ENCODE measurements around the gene ZNF827. TPM values are rescaled to one million over a fixed set of nuclear protein-coding genes. Genes with fewer than 3 reads are reported as not detected.

The ZNF827 gene
- total RNA-seq, 1 experiment from 2014 or later: 6.3 TPM

GRCh38 chr4:145933134-145933533 lies 5.5 kb downstream of the ZNF827 start:
- Histone ChIP-seq H3K27me3 (ENCODE audit: control insufficient read depth, insufficient read depth, low read length) (no peaks in the 10 kb centered on the region), H3K36me3 (ENCODE audit: control insufficient read depth, insufficient read depth, low read length) (no peaks in the 10 kb centered on the region; the same call in 1 of the 2 replicates), H3K9me3 (ENCODE audit: control insufficient read depth, insufficient read depth, low read depth, low read length) (no peaks in the 10 kb centered on the region), H3K4me3 (ENCODE audit: low read depth in 2 of 2, low read length in 2 of 2) (no peak overlapping the region), H3K4me1 (ENCODE audit: control insufficient read depth, insufficient read depth, low read length) (peaks cover 10% of the 10 kb centered on the region), H3K27ac (ENCODE audit: low read length) (no peak overlapping the region)
- ATAC-seq (no peak), DNase-seq (ENCODE audit: low read depth, low spot score) (no peak)
- TF ChIP-seq POLR2AphosphoS5 (IDR thresholded peaks at IDR 0.05; ENCODE audit: low read depth, low read length): no peak
- TF ChIP-seq TCF7L2 (IDR thresholded peaks at IDR 0.05; ENCODE audit: low read depth, low read length): no peak
- no peak for TF ChIP-seq CTCF (IDR thresholded peaks at IDR 0.05)
- no peak for TF ChIP-seq REST (IDR thresholded peaks at IDR 0.05; ENCODE audit: insufficient read depth in 1 of 2, low read depth in 2 of 2, low read length in 1 of 2)
- no peak for TF ChIP-seq SIN3A (IDR thresholded peaks at IDR 0.05; ENCODE audit: borderline replicate concordance, insufficient read depth, low read depth, low read length)
- intact Hi-C loops (cut with micrococcal nuclease; ENCODE audit: unreplicated experiment) (no loop called here), in situ Hi-C loops (cut with HindIII; ENCODE audit: low pct_unique_long_range_greater_than_20kb, low sequenced_read_pairs) (no loop called here)
- no TSS peak for BruUV-seq (replicated peaks)
- ChIA-PET POLR2A (no interaction called here), CTCF (interaction anchor here (0.5 kb wide), 1 partner anchor 244 kb away, joined by 6 read pairs; no protein-coding TSS in a partner anchor)

- no TSS peak for BruUV-seq (replicated peaks)
- TF ChIP-seq POLR2AphosphoS5 (IDR thresholded peaks at IDR 0.05; ENCODE audit: low read depth, low read length) (no peak), SIN3A (IDR thresholded peaks at IDR 0.05; ENCODE audit: borderline replicate concordance, insufficient read depth, low read depth, low read length) (no peak), REST (IDR thresholded peaks at IDR 0.05; ENCODE audit: insufficient read depth in 1 of 2, low read depth in 2 of 2, low read length in 1 of 2) (no peak), CTCF (IDR thresholded peaks at IDR 0.05) (no peak), TCF7L2 (IDR thresholded peaks at IDR 0.05; ENCODE audit: low read depth, low read length) (no peak)
- CTCF ChIA-PET: no interaction called here
- H3K27ac ChIP-seq (ENCODE audit: low read length): no peak overlapping the region
- peaks cover 10% of the 10 kb centered on the region for H3K4me1 ChIP-seq (ENCODE audit: control insufficient read depth, insufficient read depth, low read length)
- no peaks in the 10 kb centered on the region for H3K36me3 ChIP-seq (ENCODE audit: control insufficient read depth, insufficient read depth, low read length)
- ATAC-seq (no peak), DNase-seq (ENCODE audit: low read depth, low spot score) (no peak)
- no peak overlapping the region for H3K4me3 ChIP-seq (ENCODE audit: low read depth in 2 of 2, low read length in 2 of 2)
- POLR2A ChIA-PET: no interaction called here
- no peaks in the 10 kb centered on the region for H3K27me3 ChIP-seq (ENCODE audit: control insufficient read depth, insufficient read depth, low read length)
- intact Hi-C loops (cut with micrococcal nuclease; ENCODE audit: unreplicated experiment): no loop called here
- H3K9me3 ChIP-seq (ENCODE audit: control insufficient read depth, insufficient read depth, low read depth, low read length): no peaks in the 10 kb centered on the region
- in situ Hi-C loops (cut with HindIII; ENCODE audit: low pct_unique_long_range_greater_than_20kb, low sequenced_read_pairs): no loop called here
Measured at GRCh38 chr4:145931403-145931802, 7.2 kb downstream of the ZNF827 start.
